ENCODE results near the gene UBE2G1. TPM values are rescaled to one million over a fixed set of nuclear protein-coding genes. Genes with fewer than 3 reads are reported as not detected.

UBE2G1 gene
- total and polyA plus RNA-seq, 9 of the 15 experiments (the other 6 are each of a cell fraction or from before 2014, with no cell fraction given) = 10.1 to 65.9 (median 29.7) TPM

GRCh38 chr17:4246674-4247073 is 119.8 kb downstream of the UBE2G1 start:
- WGBS (ENCODE audit: insufficient coverage, low coverage, missing lambda C conversion rate) = 78% methylated on average over 1 of the region's 5 CpGs
- no peaks in the 10 kb centered on the region for H3K9me3 ChIP-seq (replicated peaks; ENCODE audit: control insufficient read depth, insufficient read depth, low read depth, low read length)
- no peak for DNase-seq (ENCODE audit: extremely low read depth in 1 of 4, low spot score in 3 of 4)
- TF ChIP-seq KDM5B (IDR thresholded peaks at IDR 0.05; ENCODE audit: insufficient replicate concordance, low read depth, low read length) = no peak
- no peak for TF ChIP-seq RBM25 (IDR thresholded peaks at IDR 0.05; ENCODE audit: low read depth, low read length, severe bottlenecking)
- no peak for TF ChIP-seq NUFIP1 (IDR thresholded peaks at IDR 0.05; ENCODE audit: partially characterized antibody)
- TF ChIP-seq ZNF609 (CRISPR knock-in tag; IDR thresholded peaks at IDR 0.05; ENCODE audit: borderline replicate concordance) = no peak
- TF ChIP-seq HMG20A (CRISPR knock-in tag; conservative IDR thresholded peaks at IDR 0.05) = no peak
- no peak for TF ChIP-seq DMBX1 (CRISPR knock-in tag; IDR thresholded peaks at IDR 0.05; ENCODE audit: borderline replicate concordance)
- TF ChIP-seq NBN (IDR thresholded peaks at IDR 0.05; ENCODE audit: low read depth) = no peak
- no peak for TF ChIP-seq CCAR2 (IDR thresholded peaks at IDR 0.05; ENCODE audit: low read depth, low read length)
- no peak for TF ChIP-seq ZNF224 (CRISPR knock-in tag; IDR thresholded peaks at IDR 0.05)
- no peak for TF ChIP-seq ZBTB12 (CRISPR knock-in tag; IDR thresholded peaks at IDR 0.05)
- TF ChIP-seq MECOM (CRISPR knock-in tag; IDR thresholded peaks at IDR 0.05) = no peak
- TF ChIP-seq ZC3H11A (IDR thresholded peaks at IDR 0.05; ENCODE audit: low read depth, low read length) = no peak
- no peak for TF ChIP-seq ZNF324 (CRISPR knock-in tag; IDR thresholded peaks at IDR 0.05)

More at GRCh38 chr17:4246674-4247073, 119.8 kb downstream of the UBE2G1 start:
- ATAC-seq (no peak), FAIRE-seq (no peak)
- peaks cover 8 to 37% of the 10 kb centered on the region in 2 experiments; a peak in 4 of 5 replicates for H3K4me1 ChIP-seq (replicated peaks in 1 of 2; ENCODE audit: control insufficient read depth in 2 of 2, insufficient read depth in 2 of 2, low read length in 2 of 2)
- peaks cover 24% of the 10 kb centered on the region; the same call in 1 of the 3 replicates for H3K36me3 ChIP-seq (ENCODE audit: control insufficient read depth, insufficient read depth, low read length)
- H3K9me1 ChIP-seq (ENCODE audit: control insufficient read depth, insufficient read depth, low read length) = no peaks in the 10 kb centered on the region
- ChIA-PET POLR2A (interaction anchor here (1.0 kb wide), 1 partner anchor 18 kb away, joined by 3 read pairs; the partner anchor contains the start of gene ANKFY1), CTCF (ENCODE audit: low intra/inter-chr PET ratio) (no interaction called here)
- no peak overlapping the region for H3K4me2 ChIP-seq (ENCODE audit: insufficient read depth, low read length)
- H4K20me1 ChIP-seq (replicated peaks; ENCODE audit: control insufficient read depth, insufficient read depth, low read length) = peaks cover 6% of the 10 kb centered on the region
- peaks cover 71% of the 10 kb centered on the region for H3K79me2 ChIP-seq (ENCODE audit: control insufficient read depth, insufficient read depth, low read length)
- no TSS peak for BruUV-seq (replicated peaks)
- no peak overlapping the region for H3K27ac ChIP-seq (ENCODE audit: extremely low read depth, low read depth, low read length)
- no peak overlapping the region for H2AFZ ChIP-seq (ENCODE audit: low read depth, low read length)
- no peak overlapping the region for H3K4me3 ChIP-seq
- H3K27me3 ChIP-seq (ENCODE audit: control insufficient read depth in 2 of 2, insufficient read depth in 2 of 2, low read length in 2 of 2) = no peaks in the 10 kb centered on the region
- in situ Hi-C loops (cut with MboI) = no loop called here
- no peak overlapping the region for H3K9ac ChIP-seq (ENCODE audit: insufficient read depth in 1 of 2, low read depth in 2 of 2, low read length in 2 of 2)
- intact Hi-C loops (cut with micrococcal nuclease) = no loop called here

Measured in K562 (cell line).